Activated T-cell treated with anti-CD3 and anti-CD28 coated beads for 1 hour (primary cell): ENCODE measurements around the gene GPR3.
"Not testable (repeated sequence)": the region's sequence is repeated elsewhere in the genome, so short reads cannot be mapped to it uniquely, and the experiment has no call there.

ENCODE experiments used
- DNase-seq: peaks from one replicate; pipeline ENCODE4 v3.0.0-alpha.2; 2020; ENCODE audit warnings: low read depth

GPR3 gene

DNA sequence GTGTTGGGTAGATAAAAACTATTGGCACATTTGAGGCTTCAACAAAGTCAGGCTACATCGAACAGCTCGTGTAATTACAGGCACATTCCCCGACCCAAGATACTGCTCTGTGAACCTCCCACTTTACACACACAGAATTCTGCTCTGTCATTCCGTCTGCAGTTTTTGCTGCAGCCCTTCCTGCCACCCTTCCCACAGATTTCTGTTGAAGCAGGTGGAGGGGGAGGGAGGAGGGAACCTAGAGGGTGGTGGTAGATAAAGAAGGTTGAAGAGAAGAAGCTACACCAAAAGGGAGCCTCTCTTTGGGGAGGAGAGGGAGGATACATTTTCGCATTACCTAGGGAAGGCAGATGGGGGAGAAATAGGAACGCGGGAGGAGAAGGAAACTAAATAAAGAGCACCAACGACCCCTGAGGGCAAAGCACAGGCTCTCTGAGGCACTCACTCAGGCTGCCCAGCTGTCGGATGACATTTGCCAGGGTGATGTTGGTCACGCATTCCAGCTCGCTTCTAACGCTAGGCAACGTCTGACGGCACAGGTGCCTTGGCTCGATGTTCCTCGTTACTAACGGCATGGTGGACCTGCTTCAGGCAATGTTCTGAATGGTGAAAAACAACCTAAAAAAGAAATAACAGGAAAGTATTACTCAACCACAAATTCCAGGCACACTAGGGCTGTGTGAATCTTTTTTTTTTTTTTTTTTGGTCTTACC, 36.0 kb downstream of the GPR3 start:
- DNase-seq = no peak

DNA sequence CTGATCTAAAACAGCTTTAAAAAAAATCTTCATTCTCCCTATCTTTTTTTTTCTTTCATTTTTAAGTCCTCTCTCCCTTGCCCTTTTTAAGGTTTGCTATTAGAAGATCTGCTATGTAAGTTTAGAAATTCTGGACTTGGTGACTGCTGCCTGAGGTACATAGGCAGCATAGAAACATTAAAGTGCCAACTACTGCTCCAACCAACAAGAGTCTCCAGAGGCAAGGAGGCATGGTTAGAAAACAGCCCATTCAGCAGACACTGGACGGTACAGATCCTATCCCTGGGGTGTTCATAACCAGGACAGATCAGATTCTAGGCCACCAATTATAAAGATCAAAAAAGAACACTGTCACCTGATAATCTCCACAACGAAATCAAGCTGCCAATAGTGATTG, 36.6 kb downstream of the GPR3 start:
- DNase-seq = no peak

DNA sequence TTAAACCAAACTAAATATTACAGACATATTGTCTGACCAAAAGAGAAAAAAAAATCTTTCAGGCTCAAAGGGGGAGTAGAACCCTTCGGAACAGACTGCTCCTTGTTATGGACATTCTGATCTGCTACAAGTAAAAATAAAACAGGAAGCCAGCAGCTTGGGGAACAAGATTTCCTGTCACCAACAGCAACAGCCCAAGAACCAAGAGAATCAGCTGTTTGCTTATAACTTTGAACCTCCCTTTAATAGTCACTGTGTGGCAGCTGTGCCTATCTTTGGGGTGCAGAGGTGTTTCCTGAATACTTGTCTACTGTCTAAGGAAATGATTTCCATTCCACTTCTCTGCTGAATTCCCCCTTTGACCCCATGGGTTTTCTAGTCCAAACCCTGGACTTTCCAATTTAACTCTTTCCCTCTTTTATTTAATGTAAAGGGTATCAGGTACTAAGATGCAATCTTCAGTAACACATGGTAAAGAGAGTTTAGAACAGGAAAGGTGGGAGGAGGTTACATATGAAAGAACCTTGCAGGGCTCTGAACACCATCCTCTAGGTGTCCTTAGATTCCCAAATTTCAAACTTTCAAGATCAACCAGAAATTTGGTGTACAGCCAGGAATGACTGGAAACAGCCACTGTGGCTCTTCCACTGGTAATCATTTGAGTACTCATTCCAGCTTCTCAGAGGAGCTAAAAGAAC, 38.6 kb downstream of the GPR3 start:
- DNase-seq = no peak

DNA sequence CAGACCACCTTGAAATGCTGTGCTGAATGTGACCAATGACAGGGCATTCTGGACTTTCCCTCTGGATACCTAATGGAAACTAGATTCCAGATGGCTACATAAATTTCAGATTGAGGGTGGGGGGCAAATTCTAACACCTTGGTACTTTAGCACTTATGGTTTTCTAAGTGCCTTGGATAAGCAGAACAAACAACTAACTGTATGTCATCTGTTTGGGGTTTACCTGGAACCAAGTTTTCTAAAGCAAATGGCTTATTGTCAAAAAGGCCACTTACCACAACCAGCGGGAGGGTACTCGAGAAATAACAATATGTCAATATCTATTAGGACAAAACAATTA, 39.1 kb downstream of the GPR3 start:
- DNase-seq = no peak

DNA sequence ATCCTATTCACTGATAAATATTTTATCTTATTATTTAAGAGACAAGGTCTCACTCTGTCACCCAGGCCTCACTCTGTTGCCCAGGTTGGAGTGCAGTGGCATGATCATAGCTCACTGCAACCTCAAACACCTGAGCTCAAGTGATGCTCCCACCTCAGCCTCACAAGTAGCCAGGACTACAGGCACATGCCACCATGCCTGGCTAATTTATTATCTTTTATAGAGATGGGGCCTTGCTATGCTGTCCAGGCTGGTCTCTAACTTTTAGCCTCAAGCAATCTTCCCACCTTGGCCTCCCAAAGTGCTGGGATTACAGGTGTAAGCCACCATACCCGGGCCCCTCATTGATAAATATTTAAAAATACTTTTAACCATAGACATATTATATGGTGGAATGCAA, 40.3 kb downstream of the GPR3 start:
- DNase-seq = not testable (repeated sequence)

DNA sequence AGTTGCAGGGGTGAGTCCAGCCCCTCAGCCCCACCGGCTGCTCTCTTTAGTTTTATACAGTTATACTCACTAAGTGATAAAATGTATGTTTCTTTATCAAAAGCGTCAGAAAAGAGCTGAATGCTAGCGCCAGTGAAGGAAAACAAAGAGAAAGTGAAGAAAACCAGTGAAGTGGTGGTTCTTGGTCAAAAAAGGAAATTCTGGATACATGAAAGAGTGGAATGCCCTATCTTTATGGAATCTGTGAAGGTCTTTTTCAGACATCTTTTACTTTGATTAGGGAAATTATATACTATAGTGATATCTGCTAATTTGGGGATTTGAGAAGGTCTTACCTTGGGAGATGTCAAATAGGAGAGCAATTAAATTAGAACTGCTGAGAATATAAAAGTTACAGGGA, 41.3 kb downstream of the GPR3 start:
- no peak for DNase-seq

DNA sequence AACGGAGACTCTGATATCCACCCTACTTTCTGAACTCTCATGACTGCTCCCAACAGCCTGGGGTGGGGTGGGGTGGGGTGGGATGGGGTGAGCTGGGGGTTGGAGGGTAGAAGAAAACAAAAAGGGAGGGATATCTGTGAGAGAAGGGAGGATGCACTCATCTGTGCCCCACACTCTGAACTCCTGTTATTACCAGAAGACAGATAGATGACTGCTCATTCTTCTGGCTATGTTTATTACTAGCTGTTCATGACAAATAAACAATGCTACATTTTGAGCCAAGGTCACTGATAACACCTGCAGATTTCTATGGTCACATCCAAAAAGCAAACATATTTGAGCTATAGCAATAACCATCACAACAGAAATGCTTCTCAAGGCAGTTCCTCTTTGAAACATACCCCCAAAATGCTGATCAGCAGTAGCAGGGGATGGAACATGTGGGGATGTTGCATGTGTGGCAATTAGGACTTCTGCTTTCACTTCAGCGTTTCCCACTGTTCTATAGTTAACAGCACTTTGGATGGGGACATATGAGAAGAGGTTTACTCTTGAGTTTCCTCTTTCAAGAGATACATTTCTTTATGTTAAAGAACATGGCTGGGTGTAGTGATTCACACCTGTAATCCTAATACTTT, 43.3 kb downstream of the GPR3 start:
- no peak for DNase-seq

DNA sequence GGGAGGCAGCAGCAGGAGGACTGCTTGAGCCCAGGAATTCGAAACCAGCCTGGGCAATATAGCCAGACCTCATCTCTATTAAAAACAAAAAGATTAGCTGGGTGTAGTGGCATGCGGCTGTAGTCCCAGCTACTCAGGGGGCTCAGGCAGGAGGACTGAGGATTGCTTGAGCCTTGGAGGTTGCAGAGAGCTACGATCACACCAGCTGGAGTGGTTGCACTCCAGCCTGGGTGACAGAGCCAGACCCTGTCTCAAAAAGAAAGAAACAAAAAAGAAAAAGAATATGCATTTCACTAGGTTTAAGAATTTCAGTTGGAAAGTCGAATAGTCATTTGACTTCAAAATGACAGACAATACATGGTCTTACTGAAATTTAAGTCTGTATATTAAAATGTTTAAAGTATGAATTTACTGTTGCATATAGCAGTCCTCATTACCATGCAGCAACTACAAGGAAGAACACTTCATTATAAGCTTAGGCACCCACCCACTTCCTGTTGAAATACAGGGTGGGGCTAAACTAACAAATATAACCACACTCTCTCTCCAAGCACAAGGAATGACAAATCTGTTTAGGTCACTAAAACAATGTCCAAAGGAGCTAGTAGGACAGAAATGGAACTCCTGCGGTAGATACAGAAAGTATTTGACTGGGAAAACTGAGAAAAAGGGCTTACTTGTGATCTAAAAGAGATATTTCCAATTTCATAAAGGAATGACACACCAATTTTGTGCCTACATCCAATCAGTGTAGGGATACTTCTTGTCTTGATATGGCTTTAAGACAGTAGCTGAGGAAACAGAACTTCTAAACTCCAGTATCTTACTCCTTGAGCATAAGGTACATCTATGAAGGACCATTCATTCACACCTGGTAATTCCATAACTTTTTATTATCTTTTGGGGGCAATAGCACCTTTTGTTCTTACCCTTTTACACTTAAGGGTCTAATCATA, 44.1 kb downstream of the GPR3 start:
- DNase-seq = no peak

DNA sequence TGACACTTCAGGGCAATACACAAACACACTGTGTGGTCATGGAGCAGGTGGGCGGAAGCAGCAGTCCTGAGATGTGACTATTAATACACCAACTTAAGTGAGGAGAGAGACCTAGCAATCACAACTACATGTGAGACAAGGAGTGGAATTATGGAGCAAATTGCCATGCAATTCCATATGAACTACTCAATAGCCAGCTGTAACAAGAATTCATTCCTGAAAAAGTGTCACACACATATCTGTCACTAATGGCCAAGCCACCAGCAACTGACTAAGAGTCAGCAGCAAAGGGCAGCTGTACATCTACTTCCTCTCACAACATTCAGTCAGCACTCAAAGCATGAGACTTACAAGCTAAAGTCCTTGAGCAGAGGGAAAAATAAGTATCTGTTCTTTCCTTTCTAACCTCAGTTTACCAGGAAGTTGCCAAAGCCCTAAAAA, 46.2 kb downstream of the GPR3 start:
- DNase-seq = no peak

DNA sequence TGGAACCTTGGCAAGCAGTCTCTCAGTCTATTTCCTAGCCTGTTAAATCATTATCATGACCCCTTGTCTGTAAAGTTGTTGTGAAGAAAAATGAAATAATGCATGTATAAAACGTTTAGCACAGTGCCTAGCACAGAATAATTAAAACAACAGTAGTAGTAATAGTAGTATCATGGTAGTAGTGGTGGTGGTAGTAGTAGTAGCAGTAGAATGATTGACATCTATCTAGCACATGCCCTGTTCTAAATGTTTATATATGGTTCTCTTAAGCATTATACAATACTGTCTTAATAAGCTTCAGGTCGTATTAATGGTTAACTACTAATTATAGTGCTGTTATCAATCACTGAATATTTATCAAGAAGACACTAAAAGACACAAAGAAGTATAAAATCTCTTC, 46.7 kb downstream of the GPR3 start:
- no peak for DNase-seq

DNA sequence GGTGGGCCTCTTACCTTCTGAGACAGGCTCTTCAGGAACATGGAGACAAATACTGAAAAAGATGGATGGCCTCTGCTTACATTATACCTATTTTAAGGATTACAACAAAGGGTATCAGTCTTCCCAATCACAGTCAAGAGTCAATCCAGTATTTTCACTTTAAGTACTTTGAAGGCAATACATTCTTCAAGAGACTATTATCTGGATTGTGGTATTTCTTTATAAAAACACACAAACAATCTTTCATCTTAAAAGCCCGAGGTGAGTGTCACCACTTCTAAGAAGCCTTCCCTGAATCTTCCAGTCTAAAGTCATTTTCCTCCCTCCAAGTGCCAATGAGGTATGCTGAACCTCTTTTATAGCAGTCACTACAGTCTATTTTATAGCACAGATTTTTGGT, 52.2 kb downstream of the GPR3 start:
- DNase-seq = no peak
